Neural progenitor cell (in vitro differentiated cells): ENCODE data around the gene RTN4.

Source experiments
- CTCF ChIP-seq: fragments of 200-600 bp; sonication (generic); IDR thresholded peaks from 2 replicates; pipeline ENCODE4 v1.5.1; 2017; ENCODE audit warnings: antibody characterized with exemption, mild to moderate bottlenecking
- EZH2 ChIP-seq: fragments of 200-600 bp; sonication (generic); IDR thresholded peaks from 2 replicates; pipeline ENCODE4 v1.6.1; 2017; ENCODE audit warnings: antibody characterized with exemption, mild to moderate bottlenecking, moderate library complexity

GRCh38 chr2:54967269-54967668, 83.0 kb downstream of the RTN4 start:
- TF ChIP-seq CTCF, result no peak
- no peak for TF ChIP-seq EZH2
